Upper lobe of left lung (tissue), 6 donors: ENCODE data around the gene RPL38. TPM values are rescaled to one million over a fixed set of nuclear protein-coding genes. Genes with fewer than 3 reads are reported as not detected.

Experiments used
- ATAC-seq, 2 donors: fragments of 200-7000 bp; cut with Tn5 transposase; one replicate each; pipeline ENCODE4 v1.9.1; 2022; ENCODE audit warnings: mild to moderate bottlenecking in 2 of 2, moderate library complexity in 2 of 2; ENCODE audit not compliant: low FRiP score in 2 of 2
- DNase-seq, 2 donors: peaks; one replicate each; pipeline ENCODE4 v3.0.0-alpha.2; 2019 to 2020
- H3K27ac ChIP-seq, 4 donors: fragments of 200-600 bp; sonication (generic); one replicate each; pipeline ENCODE4 v1.5.1; 2016 to 2019
- H3K27me3 ChIP-seq, 4 donors: fragments of 200-600 bp; sonication (generic); one replicate each; pipeline ENCODE4 v1.5.1; 2017 to 2019
- H3K36me3 ChIP-seq, 4 donors: fragments of 200-600 bp; sonication (generic); one replicate each; pipeline ENCODE4 v1.5.1; 2016 to 2019
- H3K4me1 ChIP-seq, 4 donors: fragments of 200-600 bp; sonication (generic); one replicate each; pipeline ENCODE4 v1.5.1; 2018 to 2019
- H3K4me3 ChIP-seq, 4 donors: fragments of 200-600 bp; sonication (generic); one replicate each; pipeline ENCODE4 v1.5.1; 2017 to 2019; ENCODE audit warnings: mild to moderate bottlenecking in 2 of 4, moderate library complexity in 1 of 4
- H3K9me3 ChIP-seq, 4 donors: fragments of 200-600 bp; sonication (generic); one replicate each; pipeline ENCODE4 v1.5.1; 2018 to 2019
- EP300 ChIP-seq, 4 donors: sonication (generic); formaldehyde crosslinking; IDR thresholded peaks; one replicate each; pipeline ENCODE4 v1.5.1; 2017; ENCODE audit warnings: antibody characterized with exemption in 4 of 4, control low read depth in 2 of 4
- POLR2A ChIP-seq, 4 donors: fragments of 450-650 bp; IDR thresholded peaks; one replicate each; pipeline ENCODE4 v1.5.1; 2016 to 2017; ENCODE audit warnings: antibody characterized with exemption in 4 of 4, mild to moderate bottlenecking in 2 of 4
- POLR2AphosphoS5 ChIP-seq, 2 donors: sonication (generic); formaldehyde crosslinking; IDR thresholded peaks; one replicate each; pipeline ENCODE4 v1.5.1; 2017; ENCODE audit warnings: antibody characterized with exemption in 2 of 2
- WGBS, 2 donors: methylation state at CpG; one replicate each; pipeline ENCODE4 v1.1.5; 2017 to 2018; 5-methylcytosine and 5-hydroxymethylcytosine counted together
- total RNA-seq, 6 donors: library from RNA; depleted of rRNA in 4 of 6; stranded (reverse); fragments of >200 nt in 4 of 6; gene quantifications; one replicate each; pipeline versions ENCODE4 v1.1.0 to v1.2.1, GENCODE V29; 2016 to 2021
- TF ChIP-seq, protein P1 (sequence below), 6 experiments: fragments of 450-650 bp in 4 of 6; fragments of 200-600 bp in 2 of 6; sonication (generic) in 2 of 6; IDR thresholded peaks; one replicate each; pipeline ENCODE4 v1.5.1; 2016 to 2019; ENCODE audit warnings: antibody characterized with exemption in 6 of 6
- donor health status: DM: no; HTN: no; CAD: no; lungs with moderate emphysema.
- donor health status: DM: no; HTN: yes; CAD: no; lungs with severe emphysema.

The RPL38 gene
- total RNA-seq, 6 donors from 2014 or later: 334 to 709 (median 485) TPM

DNA sequence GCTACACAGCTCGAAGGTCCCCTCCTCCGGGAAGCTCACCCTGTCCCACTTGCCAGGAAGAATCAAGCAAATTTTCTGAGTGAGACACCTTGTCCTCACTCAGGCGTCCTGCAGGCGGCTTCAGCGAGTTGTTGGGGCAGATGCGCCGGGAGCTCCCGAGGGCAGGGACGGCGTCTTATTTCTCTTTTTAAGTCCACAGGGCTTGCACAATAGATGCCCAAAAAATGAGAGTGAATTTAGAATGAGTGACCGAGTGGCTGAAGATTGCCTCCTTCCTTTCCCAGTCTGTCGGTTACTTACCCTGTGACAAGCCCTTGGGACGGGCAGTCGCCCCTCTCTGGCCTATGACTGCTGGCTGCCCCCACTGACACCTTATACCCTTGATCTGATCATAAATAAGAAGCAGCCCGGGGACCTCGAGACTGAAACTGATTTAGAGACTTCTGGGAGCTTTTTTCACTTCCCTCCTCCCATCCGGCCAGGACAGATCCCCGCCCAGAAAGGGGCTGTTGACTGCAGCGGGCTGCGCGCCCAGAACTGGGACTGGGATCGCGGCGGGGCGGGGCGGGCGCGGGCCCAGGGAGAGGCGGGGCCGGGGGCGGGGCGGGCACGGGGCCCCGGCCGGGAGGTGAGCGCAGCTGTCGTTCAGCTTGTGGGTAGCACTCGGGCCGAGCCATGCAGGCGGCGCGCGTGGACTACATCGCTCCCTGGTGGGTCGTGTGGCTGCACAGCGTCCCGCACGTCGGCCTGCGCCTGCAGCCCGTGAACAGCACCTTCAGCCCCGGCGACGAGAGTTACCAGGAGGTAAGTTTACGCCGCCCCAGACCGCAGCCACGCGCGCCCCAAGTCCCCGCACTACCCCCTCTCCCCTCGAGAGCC is 9.7 kb downstream of the RPL38 start, which contains the start of gene TTYH2:
Gene TTYH2 (plus strand): TSS at position 659 of the 879 bp plus-strand sequence. CDS start 17 bp downstream, at position 676.
- peak; percentile 92 to 95 for ATAC-seq
- H3K27me3 ChIP-seq: no peaks in the 10 kb centered on the region

DNA sequence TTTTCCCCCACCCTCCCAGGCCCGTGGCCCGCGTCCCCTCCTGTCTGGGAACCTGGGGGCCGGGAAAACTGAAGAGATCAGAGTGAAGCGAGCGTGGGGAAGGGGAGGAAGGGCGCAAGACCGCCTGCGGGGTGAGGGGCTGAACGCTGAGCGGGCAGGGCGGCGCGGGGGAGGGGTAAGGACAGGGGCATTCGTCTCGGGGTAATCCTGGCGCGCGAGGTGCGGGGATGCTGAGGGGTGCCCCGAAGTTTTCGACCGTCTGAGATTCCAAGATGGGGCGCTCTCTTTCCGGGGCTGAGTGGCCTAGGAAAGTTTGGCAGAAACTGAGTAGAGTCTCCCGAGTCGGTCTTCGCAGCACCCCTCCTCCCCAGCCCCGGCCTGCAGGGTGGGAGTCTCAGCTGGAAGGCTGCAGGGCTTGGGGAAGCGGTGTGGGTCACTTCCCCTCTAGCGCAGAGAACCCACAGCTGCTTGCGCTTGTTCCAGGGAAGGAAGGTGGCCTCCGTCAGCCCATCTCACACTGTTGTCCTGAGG is 10.4 kb downstream of the RPL38 start:
- DNase-seq (no peak), ATAC-seq (peak in 1 of 2 donors; percentile 43)
- peaks cover 34 to 44% (median 37%) of the 10 kb centered on the region in 4 donors for H3K4me1 ChIP-seq
- H3K36me3 ChIP-seq: peaks cover 0 to 15% (median 7%) of the 10 kb centered on the region in 4 donors
- TF ChIP-seq, protein P1, sequence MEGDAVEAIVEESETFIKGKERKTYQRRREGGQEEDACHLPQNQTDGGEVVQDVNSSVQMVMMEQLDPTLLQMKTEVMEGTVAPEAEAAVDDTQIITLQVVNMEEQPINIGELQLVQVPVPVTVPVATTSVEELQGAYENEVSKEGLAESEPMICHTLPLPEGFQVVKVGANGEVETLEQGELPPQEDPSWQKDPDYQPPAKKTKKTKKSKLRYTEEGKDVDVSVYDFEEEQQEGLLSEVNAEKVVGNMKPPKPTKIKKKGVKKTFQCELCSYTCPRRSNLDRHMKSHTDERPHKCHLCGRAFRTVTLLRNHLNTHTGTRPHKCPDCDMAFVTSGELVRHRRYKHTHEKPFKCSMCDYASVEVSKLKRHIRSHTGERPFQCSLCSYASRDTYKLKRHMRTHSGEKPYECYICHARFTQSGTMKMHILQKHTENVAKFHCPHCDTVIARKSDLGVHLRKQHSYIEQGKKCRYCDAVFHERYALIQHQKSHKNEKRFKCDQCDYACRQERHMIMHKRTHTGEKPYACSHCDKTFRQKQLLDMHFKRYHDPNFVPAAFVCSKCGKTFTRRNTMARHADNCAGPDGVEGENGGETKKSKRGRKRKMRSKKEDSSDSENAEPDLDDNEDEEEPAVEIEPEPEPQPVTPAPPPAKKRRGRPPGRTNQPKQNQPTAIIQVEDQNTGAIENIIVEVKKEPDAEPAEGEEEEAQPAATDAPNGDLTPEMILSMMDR (IDR thresholded peaks at IDR 0.05): no peak
- no peak for TF ChIP-seq POLR2AphosphoS5 (IDR thresholded peaks at IDR 0.05)
- TF ChIP-seq EP300 (IDR thresholded peaks at IDR 0.05): no peak
- TF ChIP-seq POLR2A (IDR thresholded peaks at IDR 0.05): no peak
- no peaks in the 10 kb centered on the region for H3K9me3 ChIP-seq
- 3 to 11% methylated on average over 17 to 32 of the region's 33 CpGs for WGBS, 2 donors
- H3K4me3 ChIP-seq: peak overlapping the region; percentile 52 to 61 (median 58)
- H3K27ac ChIP-seq: peak overlapping the region; percentile 57 to 81 (median 74)
- H3K27me3 ChIP-seq: no peaks in the 10 kb centered on the region

More for the DNA sequence above, 9.7 kb downstream of the RPL38 start, which contains the start of gene TTYH2:
- Histone ChIP-seq H3K4me1 (peaks cover 34 to 48% (median 39%) of the 10 kb centered on the region in 4 donors), H3K4me3 (peak within 1 kb of the TSS; percentile 52 to 61 (median 58)), H3K27ac (peak within 1 kb of the TSS; percentile 68 to 83 (median 80)), H3K9me3 (no peaks in the 10 kb centered on the region), H3K36me3 (peaks cover 0 to 23% (median 15%) of the 10 kb centered on the region in 4 donors)
- WGBS, 2 donors: 0 to 1% methylated on average over 30 of the region's 62 CpGs
- no peak for TF ChIP-seq EP300 (IDR thresholded peaks at IDR 0.05)
- TF ChIP-seq POLR2A (IDR thresholded peaks at IDR 0.05): peak in 2 of 4 donors; percentile 48 to 71
- TF ChIP-seq, protein P1 (IDR thresholded peaks at IDR 0.05): peak in 4 of 6 experiments; percentile 25 to 36 (median 29)
- TF ChIP-seq POLR2AphosphoS5 (IDR thresholded peaks at IDR 0.05): peak in 1 of 2 donors; percentile 75
- peak; percentile 92 to 96 for DNase-seq

DNA sequence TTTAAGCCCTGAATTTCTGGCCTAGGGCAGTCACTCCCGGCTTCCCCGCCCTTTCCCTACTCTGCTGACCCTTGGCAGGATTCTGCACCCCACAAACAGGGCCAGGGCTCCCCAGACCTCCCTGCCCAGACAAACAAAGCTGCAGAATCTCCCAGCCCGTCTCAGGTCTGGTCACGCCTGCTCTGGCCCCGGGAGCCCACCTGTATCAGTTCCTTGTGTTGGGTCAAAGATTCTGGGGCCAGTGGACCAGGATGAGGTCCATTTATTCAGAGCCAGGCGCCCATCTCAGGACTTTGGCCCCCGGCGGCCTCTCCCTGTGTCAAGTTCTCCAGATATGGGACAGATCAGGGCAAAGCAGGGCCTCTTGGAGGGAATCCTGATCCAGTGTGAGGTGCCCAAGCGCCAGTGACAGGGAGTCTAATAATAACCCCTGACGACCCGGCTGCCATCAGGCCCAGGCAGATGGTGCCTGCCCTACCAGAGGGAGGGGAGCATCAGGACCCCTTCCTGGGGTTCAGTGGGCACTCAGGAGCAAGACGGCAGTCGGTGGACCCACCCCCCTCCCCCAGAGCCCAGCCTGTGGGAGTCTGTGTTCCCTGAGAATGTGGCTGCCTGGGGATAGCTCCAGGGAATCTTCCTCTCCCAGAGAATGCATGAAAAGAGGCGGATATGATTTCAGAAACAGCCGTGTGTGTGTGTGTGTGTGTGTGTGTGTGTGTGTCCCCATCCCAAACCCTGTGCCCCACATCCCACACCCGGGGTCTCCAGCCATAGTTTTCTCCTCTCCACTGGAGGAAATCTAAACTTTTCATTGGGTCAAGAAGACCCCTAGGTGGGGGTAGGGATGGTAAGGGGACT is 11.2 kb downstream of the RPL38 start:
- Histone ChIP-seq H3K4me1 (peaks cover 34 to 44% (median 37%) of the 10 kb centered on the region in 4 donors), H3K27ac (peak overlapping the region in 3 of 4 donors; percentile 12 to 79 (median 57)), H3K36me3 (peaks cover 0 to 7% (median 3%) of the 10 kb centered on the region in 4 donors), H3K9me3 (no peaks in the 10 kb centered on the region), H3K4me3 (peak overlapping the region in 3 of 4 donors; percentile 52 to 61 (median 60)), H3K27me3 (no peaks in the 10 kb centered on the region)
- WGBS, 2 donors: 77 to 87% methylated on average over 6 to 11 of the region's 16 CpGs
- ATAC-seq (no peak), DNase-seq (no peak)
- TF ChIP-seq, protein P1 (IDR thresholded peaks at IDR 0.05): no peak
- TF ChIP-seq POLR2A (IDR thresholded peaks at IDR 0.05) (no peak), EP300 (IDR thresholded peaks at IDR 0.05) (no peak), POLR2AphosphoS5 (IDR thresholded peaks at IDR 0.05) (no peak)

DNA sequence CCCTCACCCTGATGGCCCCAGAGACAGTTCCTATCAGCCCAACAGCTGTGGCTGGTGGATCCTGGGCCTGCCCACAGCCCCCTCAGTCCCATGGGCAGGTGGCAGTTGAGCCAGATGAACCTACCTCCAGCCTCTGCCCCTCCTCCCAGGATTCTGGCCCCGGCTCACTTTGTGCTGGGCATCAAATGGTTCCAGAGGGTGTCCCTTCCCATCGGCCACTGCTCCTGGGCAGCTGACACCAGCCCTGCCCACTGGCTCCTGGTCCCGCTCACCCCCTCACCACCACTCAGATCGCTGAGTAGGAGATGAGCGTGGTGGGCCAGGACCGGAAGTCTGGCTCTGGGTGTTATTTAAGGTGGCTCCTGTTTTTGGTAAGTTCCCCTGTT is 11.9 kb downstream of the RPL38 start:
- no peak overlapping the region for H3K27ac ChIP-seq
- no peaks in the 10 kb centered on the region for H3K27me3 ChIP-seq
- H3K36me3 ChIP-seq: peaks cover 0 to 1% (median 0%) of the 10 kb centered on the region in 4 donors
- H3K4me1 ChIP-seq: peaks cover 34 to 40% (median 37%) of the 10 kb centered on the region in 4 donors
- ATAC-seq: no peak
- no peak overlapping the region for H3K4me3 ChIP-seq
- H3K9me3 ChIP-seq: no peaks in the 10 kb centered on the region
- TF ChIP-seq EP300 (IDR thresholded peaks at IDR 0.05) (no peak), POLR2AphosphoS5 (IDR thresholded peaks at IDR 0.05) (no peak), POLR2A (IDR thresholded peaks at IDR 0.05) (no peak)
- TF ChIP-seq, protein P1 (IDR thresholded peaks at IDR 0.05): no peak
- DNase-seq: no peak
- 65 to 78% methylated on average over 5 to 6 of the region's 6 CpGs for WGBS, 2 donors
